ENCODE measurements around the gene CDK11B. TPM values are rescaled to one million over a fixed set of nuclear protein-coding genes. Genes with fewer than 3 reads are reported as not detected.

Gene CDK11B
- total and polyA plus RNA-seq, 5 donors: 18.8 to 27.0 (median 19.9) TPM

DNA sequence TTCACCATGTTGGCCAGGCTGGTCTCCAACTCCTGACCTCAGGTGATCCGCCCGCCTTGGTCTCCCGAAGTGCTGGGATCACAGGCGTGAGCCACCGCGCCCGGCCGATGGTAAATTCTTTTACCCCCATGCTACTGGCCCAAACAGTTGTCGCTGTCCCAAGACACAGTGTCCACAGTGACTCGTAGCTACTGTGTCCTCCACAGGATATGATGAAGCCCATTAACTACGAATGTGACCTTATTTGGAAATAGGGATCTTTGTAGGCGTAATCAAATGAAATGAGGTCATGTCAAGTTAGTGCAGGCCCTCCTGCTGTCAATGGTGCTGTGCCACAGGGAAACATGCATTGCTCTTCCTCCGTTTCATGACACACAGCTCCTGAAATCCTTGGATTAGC, 67.4 kb downstream of the CDK11B start:
- ATAC-seq (no peak), DNase-seq (peak in 1 of 3 donors; percentile 27)
- 82% methylated on average over 13 of the region's 13 CpGs for whole genome bisulfite sequencing
- no peaks in the 10 kb centered on the region for H3K4me1 ChIP-seq (ENCODE audit: control insufficient read depth, insufficient read depth, low read length)
- H3K27ac ChIP-seq (ENCODE audit: low read length): no peak overlapping the region
- no peak overlapping the region for H3K4me3 ChIP-seq (ENCODE audit: low read length)
- intact Hi-C loops (cut with DNase I): no loop called here
- no peaks in the 10 kb centered on the region for H3K9me3 ChIP-seq (ENCODE audit: control insufficient read depth, low read length)
- H3K27me3 ChIP-seq (ENCODE audit: control insufficient read depth, insufficient read depth): no peaks in the 10 kb centered on the region

Other genes with a start within 250 kb of the CDK11B start
- 1 to 10 TPM; 1.6 to 3.6 (median 2.9) TPM for gene ANKRD65, start 237.7 kb downstream of the CDK11B start, total RNA-seq
- gene ANKRD65, start 237.7 kb downstream of the CDK11B start, polyA plus RNA-seq: 4.5 TPM
- gene VWA1, start 223.3 kb downstream of the CDK11B start, total RNA-seq: 10 to 100 TPM; 25.0 to 38.6 (median 25.6) TPM
- gene VWA1, start 223.3 kb downstream of the CDK11B start, polyA plus RNA-seq: 17.3 TPM
- 1 to 10 TPM; 1.3 to 3.4 (median 2.2) TPM for gene ATAD3C, start 209.3 kb downstream of the CDK11B start, total RNA-seq
- gene ATAD3C, start 209.3 kb downstream of the CDK11B start, polyA plus RNA-seq: 0.52 TPM
- 10 to 100 TPM in 1 of 4 donors, 1 to 10 TPM in 3; 5.6 to 11.4 (median 8.8) TPM for gene ATAD3B, start 187.2 kb downstream of the CDK11B start, total RNA-seq
- gene ATAD3B, start 187.2 kb downstream of the CDK11B start, polyA plus RNA-seq: 8.3 TPM
- 10 to 100 TPM; 13.6 to 20.1 (median 15.7) TPM for gene ATAD3A, start 146.8 kb downstream of the CDK11B start, total RNA-seq
- gene ATAD3A, start 146.8 kb downstream of the CDK11B start, polyA plus RNA-seq: 16.7 TPM
- 1 to 10 TPM; 7.3 to 9.3 (median 7.9) TPM for gene TMEM240, start 118.4 kb downstream of the CDK11B start, total RNA-seq
- gene TMEM240, start 118.4 kb downstream of the CDK11B start, polyA plus RNA-seq: 10.4 TPM
- 100 to 1,000 TPM; 112 to 115 (median 113) TPM for gene SSU72, start 84.1 kb downstream of the CDK11B start, total RNA-seq
- gene SSU72, start 84.1 kb downstream of the CDK11B start, polyA plus RNA-seq: 130 TPM
- under 1 TPM; 0.47 to 0.97 (median 0.80) TPM for gene FNDC10, start 58.9 kb downstream of the CDK11B start, total RNA-seq
- gene FNDC10, start 58.9 kb downstream of the CDK11B start, polyA plus RNA-seq: 0.68 TPM
- 10 to 100 TPM; 49.5 to 77.8 (median 65.5) TPM for gene MIB2, start 43.5 kb downstream of the CDK11B start, total RNA-seq
- gene MIB2, start 43.5 kb downstream of the CDK11B start, polyA plus RNA-seq: 52.5 TPM
- gene MMP23B, start 26.8 kb downstream of the CDK11B start, total RNA-seq: 10 to 100 TPM; 18.7 to 22.4 (median 19.9) TPM
- 15.8 TPM for gene MMP23B, start 26.8 kb downstream of the CDK11B start, polyA plus RNA-seq
- 10 to 100 TPM; 16.9 to 29.5 (median 26.2) TPM for gene SLC35E2B, start 33.8 kb upstream of the CDK11B start, total RNA-seq
- 14.3 TPM for gene SLC35E2B, start 33.8 kb upstream of the CDK11B start, polyA plus RNA-seq
- 10 to 100 TPM; 16.9 to 25.4 (median 21.8) TPM for gene CDK11A, start 65.4 kb upstream of the CDK11B start, total RNA-seq
- gene CDK11A, start 65.4 kb upstream of the CDK11B start, polyA plus RNA-seq: 21.6 TPM
- 10 to 100 TPM; 31.8 to 42.8 (median 38.2) TPM for gene NADK, start 119.5 kb upstream of the CDK11B start, total RNA-seq
- 25.5 TPM for gene NADK, start 119.5 kb upstream of the CDK11B start, polyA plus RNA-seq
- gene GNB1, start 232.1 kb upstream of the CDK11B start, total RNA-seq: 100 to 1,000 TPM; 152 to 205 (median 174) TPM
- 73.7 TPM for gene GNB1, start 232.1 kb upstream of the CDK11B start, polyA plus RNA-seq

Data from right cardiac atrium (tissue), 5 donors.